Fibroblast of villous mesenchyme (primary cell): Measurements from ENCODE around the gene OGG1. TPM values are rescaled to one million over a fixed set of nuclear protein-coding genes. Genes with fewer than 3 reads are reported as not detected.

ENCODE experiments used
- DNase-seq: peaks from one replicate; pipeline ENCODE4 v3.0.0-alpha.2; 2010; ENCODE audit warnings: low read depth
- H3K4me3 ChIP-seq: 2 replicates; pipeline ENCODE4 v1.5.1; 2011; ENCODE audit warnings: low read depth, mild to moderate bottlenecking, low read length
- total RNA-seq: library from RNA; depleted of rRNA; stranded (reverse); fragments of >200 nt; gene quantifications from 2 replicates; pipeline ENCODE4 v1.2.3, GENCODE V29; 2012
- TF ChIP-seq, protein P1 (sequence below): IDR thresholded peaks from 2 replicates; pipeline ENCODE4 v1.5.1; 2012; ENCODE audit warnings: low read depth, mild to moderate bottlenecking, low read length; ENCODE audit not compliant: insufficient read depth

The OGG1 gene
- total RNA-seq, 1 donor = 19.0 TPM

DNA sequence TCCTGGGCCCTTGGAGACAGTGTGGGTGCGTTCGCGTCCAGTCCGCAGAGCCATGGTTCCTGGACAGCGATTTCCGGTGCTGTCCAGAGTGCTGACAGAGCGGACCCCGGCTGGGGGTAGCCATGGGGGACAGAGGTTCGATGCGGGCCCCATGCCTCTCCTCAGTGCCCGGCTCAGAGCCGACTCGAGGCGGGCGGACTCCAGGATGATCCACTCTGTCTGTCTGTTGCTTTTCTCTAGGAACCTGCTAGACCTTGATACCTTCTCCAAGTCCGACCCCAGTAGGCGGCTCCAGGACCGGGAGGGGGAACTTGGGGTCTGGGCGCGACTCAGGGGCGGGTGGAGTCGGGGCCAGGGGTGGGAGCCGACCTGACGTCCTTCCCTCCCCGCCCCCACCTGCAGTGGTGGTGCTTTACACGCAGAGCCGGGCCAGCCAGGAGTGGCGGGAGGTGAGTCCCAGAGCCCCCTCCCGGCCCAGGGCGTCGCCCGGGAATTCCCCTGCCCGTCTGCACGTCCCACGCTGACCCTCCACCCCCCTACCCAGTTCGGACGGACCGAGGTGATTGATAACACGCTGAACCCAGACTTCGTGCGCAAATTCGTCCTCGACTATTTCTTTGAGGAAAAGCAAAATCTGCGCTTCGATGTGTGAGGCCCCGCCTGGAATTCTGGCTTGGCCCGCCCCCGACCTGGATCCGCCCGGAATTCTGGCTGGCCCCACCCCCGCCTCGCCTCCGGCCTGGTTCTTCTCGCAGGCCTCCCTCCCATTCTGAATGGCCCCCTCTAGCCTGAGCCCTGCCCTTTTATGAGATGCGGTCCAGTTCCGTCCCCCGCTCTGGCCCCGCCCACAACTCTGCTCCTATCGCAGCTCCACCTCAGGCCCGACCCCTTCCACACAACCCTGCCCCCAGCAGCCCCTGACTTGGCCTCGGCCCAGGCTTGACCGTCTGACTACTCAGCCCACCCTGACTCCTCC, 45.1 kb upstream of the OGG1 start:
- TF ChIP-seq, protein P1, sequence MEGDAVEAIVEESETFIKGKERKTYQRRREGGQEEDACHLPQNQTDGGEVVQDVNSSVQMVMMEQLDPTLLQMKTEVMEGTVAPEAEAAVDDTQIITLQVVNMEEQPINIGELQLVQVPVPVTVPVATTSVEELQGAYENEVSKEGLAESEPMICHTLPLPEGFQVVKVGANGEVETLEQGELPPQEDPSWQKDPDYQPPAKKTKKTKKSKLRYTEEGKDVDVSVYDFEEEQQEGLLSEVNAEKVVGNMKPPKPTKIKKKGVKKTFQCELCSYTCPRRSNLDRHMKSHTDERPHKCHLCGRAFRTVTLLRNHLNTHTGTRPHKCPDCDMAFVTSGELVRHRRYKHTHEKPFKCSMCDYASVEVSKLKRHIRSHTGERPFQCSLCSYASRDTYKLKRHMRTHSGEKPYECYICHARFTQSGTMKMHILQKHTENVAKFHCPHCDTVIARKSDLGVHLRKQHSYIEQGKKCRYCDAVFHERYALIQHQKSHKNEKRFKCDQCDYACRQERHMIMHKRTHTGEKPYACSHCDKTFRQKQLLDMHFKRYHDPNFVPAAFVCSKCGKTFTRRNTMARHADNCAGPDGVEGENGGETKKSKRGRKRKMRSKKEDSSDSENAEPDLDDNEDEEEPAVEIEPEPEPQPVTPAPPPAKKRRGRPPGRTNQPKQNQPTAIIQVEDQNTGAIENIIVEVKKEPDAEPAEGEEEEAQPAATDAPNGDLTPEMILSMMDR = no peak

DNA sequence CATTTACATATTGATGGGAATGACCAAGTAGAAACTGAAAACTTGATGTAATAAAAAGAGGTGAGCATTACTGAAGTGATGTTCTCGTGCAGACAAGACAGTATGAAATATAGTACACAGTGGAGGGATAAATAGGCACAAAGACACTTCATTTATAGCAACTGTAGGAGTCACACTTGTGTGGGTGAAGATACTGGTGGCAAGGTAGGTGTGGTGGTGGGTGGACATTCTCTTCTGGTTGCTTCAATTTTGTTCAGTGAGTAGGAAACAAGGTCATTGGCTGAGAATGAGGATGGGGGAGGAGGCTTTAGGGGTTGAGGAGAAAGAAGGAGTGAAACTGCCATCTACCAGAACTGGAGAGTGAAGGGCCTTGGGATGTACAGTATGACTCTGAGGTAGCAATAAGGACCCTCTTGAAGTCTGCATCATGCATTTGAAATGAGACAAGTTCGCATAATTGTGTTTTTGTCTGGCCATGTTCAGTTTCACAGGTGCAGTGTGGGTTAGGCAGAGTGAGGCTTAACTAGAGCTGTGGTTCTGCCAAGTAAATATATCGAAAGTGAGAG, 39.5 kb upstream of the OGG1 start:
- TF ChIP-seq, protein P1 = no peak
- no peak overlapping the region for H3K4me3 ChIP-seq
- DNase-seq = no peak

More for the DNA sequence above, 45.1 kb upstream of the OGG1 start:
- peak; percentile 31 for DNase-seq
- peak overlapping the region; percentile 43 for H3K4me3 ChIP-seq

DNA sequence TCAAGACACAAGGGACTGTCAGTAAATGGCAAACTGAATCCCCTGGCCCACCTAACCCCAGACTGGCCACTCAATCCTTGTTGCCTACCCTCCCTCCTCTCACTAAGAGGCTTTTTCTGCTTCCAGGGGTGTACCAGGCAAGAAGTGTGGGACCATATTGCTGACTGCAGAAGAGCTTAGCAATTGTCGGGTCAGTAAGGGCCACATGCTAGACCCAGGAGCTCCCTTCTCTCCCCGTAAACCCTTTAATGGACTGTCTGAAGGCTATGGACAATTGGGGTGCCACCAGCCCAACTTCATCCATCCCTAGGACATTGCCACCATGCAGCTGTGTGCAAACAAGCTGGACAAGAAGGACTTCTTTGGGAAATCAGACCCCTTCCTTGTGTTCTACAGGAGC, 37.3 kb upstream of the OGG1 start:
- H3K4me3 ChIP-seq = no peak overlapping the region
- TF ChIP-seq, protein P1 = no peak
- no peak for DNase-seq

DNA sequence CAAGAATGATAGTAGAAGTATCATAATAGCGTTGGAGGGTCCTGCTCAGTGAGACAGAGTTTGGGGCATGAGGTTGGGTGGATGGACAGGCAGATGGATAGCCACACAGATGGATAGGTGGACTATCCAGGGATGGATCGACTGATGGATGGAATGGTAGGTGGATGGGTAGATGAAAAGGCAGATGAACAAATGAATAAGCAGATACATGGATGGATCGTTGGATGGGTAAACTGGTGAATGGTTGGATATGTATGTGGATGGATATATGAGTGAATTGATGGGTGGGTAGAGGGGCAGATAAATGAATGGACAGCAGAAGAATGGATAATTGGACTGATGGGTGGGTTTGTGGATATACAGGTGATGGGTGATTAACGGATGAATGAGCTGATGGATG, 36.6 kb upstream of the OGG1 start:
- TF ChIP-seq, protein P1 = no peak
- no peak for DNase-seq
- H3K4me3 ChIP-seq = no peak overlapping the region

DNA sequence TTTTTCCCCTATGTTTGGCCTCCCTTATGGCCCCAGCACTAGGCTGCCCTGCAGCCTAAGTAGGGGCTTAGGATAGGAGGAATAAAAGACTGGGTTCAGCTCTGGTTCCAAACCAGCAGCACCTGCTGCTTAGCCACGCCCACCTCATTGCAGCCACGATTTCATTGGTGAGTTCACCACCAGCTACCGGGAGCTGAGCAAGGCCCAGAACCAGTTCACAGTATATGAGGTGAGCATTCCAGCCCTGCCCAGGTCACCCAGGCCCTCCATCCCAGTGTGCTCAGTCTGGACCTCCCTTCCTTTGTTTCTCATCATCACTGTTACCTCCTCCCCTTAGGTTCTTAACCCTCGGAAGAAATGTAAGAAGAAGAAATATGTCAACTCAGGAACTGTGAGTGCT, 34.6 kb upstream of the OGG1 start:
- TF ChIP-seq, protein P1 = no peak
- H3K4me3 ChIP-seq = no peak overlapping the region
- DNase-seq = no peak

DNA sequence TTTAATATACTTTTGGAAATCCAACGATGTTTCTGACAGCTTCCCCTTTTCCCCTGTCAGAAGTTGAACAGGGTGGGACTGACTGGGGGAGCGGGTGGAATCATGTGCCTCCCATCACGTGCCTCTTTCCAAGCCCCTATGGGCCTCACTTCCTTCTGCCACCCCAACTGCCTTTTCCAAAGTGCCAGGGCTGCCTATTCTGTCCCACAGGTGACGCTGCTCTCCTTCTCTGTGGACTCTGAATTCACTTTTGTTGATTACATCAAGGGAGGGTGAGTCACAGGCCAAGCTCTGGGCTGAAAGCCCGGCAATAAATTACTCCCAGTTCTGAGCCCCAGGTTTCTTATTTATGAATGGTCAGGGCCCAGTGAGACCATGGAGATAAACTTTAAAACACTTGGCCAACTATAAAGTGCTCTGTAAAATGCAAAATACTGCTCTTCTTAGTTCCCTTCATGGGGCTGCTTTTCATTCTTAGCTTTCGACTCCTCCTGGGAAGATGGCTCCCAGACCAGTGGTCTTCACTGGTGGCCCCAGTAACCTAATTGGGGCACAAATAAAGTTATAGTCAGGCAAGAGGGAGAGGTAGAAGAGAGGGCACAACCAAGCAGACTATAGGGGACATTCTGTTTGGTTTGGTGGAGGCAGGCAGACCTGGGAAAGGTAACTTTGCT, 33.9 kb upstream of the OGG1 start:
- DNase-seq = peak; percentile 91
- H3K4me3 ChIP-seq = no peak overlapping the region
- TF ChIP-seq, protein P1 = peak; percentile 97
